Measurements from ENCODE around the gene SS18L1.

Gene SS18L1

GRCh38 chr20:62155428-62156253 is 12.1 kb downstream of the SS18L1 start:
- ChIA-PET POLR2A (no interaction called here), CTCF (interaction anchor here (1.1 to 1.5 kb wide), 2 partner anchors 10 to 145 kb away, joined by 11 to 12 read pairs; no protein-coding TSS in a partner anchor)
- DNase-seq (ENCODE audit: extremely low spot score) = no peak
- no peak for TF ChIP-seq ARNT (IDR thresholded peaks at IDR 0.05)
- no peak for TF ChIP-seq FOXA1 (IDR thresholded peaks at IDR 0.05)
- TF ChIP-seq L3MBTL2 (conservative IDR thresholded peaks at IDR 0.05) = no peak
- no peak for TF ChIP-seq FOXM1 (IDR thresholded peaks at IDR 0.05; ENCODE audit: borderline replicate concordance)
- TF ChIP-seq ZNF384 (IDR thresholded peaks at IDR 0.05) = no peak
- TF ChIP-seq NFRKB (IDR thresholded peaks at IDR 0.05) = no peak
- no peak for TF ChIP-seq PKNOX1 (IDR thresholded peaks at IDR 0.05)
- TF ChIP-seq LEF1 (IDR thresholded peaks at IDR 0.05; ENCODE audit: borderline replicate concordance) = no peak
- TF ChIP-seq CTBP1 (IDR thresholded peaks at IDR 0.05; ENCODE audit: borderline replicate concordance) = no peak
- no peak for TF ChIP-seq ELF4 (IDR thresholded peaks at IDR 0.05)
- no peak for TF ChIP-seq FOXK2 (IDR thresholded peaks at IDR 0.05)
- TF ChIP-seq BHLHE40 (IDR thresholded peaks at IDR 0.05; ENCODE audit: borderline replicate concordance) = no peak
- TF ChIP-seq SUZ12 (IDR thresholded peaks at IDR 0.05) = no peak
- TF ChIP-seq TARDBP (IDR thresholded peaks at IDR 0.05) = no peak
- TF ChIP-seq HDGF (IDR thresholded peaks at IDR 0.05; ENCODE audit: borderline replicate concordance) = no peak
- no peak for TF ChIP-seq SP1 (IDR thresholded peaks at IDR 0.05)

GRCh38 chr20:62156254-62156556 is 12.6 kb downstream of the SS18L1 start:
- POLR2A ChIA-PET = interaction anchor here (1.0 kb wide), 1 partner anchor 15 kb away, joined by 3 read pairs; no protein-coding TSS in a partner anchor
- no peak for DNase-seq (ENCODE audit: extremely low spot score)

GRCh38 chr20:62156592-62157386 is 13.2 kb downstream of the SS18L1 start:
- DNase-seq (ENCODE audit: extremely low spot score) = peak; percentile 84
- ChIA-PET POLR2A (interaction anchor here (1.0 kb wide), 1 partner anchor 15 kb away, joined by 3 read pairs; no protein-coding TSS in a partner anchor), CTCF (interaction anchor here (0.6 to 1.5 kb wide), 6 partner anchors 9 to 146 kb away, joined by 3 to 12 read pairs (median 4); no protein-coding TSS in a partner anchor)
- no peak for TF ChIP-seq BHLHE40 (IDR thresholded peaks at IDR 0.05; ENCODE audit: borderline replicate concordance)
- no peak for TF ChIP-seq L3MBTL2 (conservative IDR thresholded peaks at IDR 0.05)
- no peak for TF ChIP-seq ARNT (IDR thresholded peaks at IDR 0.05)
- TF ChIP-seq SUZ12 (IDR thresholded peaks at IDR 0.05) = no peak
- TF ChIP-seq ELF4 (IDR thresholded peaks at IDR 0.05) = no peak
- no peak for TF ChIP-seq FOXK2 (IDR thresholded peaks at IDR 0.05)
- TF ChIP-seq NFRKB (IDR thresholded peaks at IDR 0.05) = no peak
- TF ChIP-seq ZNF384 (IDR thresholded peaks at IDR 0.05) = no peak
- TF ChIP-seq CTBP1 (IDR thresholded peaks at IDR 0.05; ENCODE audit: borderline replicate concordance) = no peak
- no peak for TF ChIP-seq PKNOX1 (IDR thresholded peaks at IDR 0.05)
- TF ChIP-seq TARDBP (IDR thresholded peaks at IDR 0.05) = no peak
- no peak for TF ChIP-seq HDGF (IDR thresholded peaks at IDR 0.05; ENCODE audit: borderline replicate concordance)
- no peak for TF ChIP-seq LEF1 (IDR thresholded peaks at IDR 0.05; ENCODE audit: borderline replicate concordance)
- TF ChIP-seq FOXA1 (IDR thresholded peaks at IDR 0.05) = no peak
- no peak for TF ChIP-seq SP1 (IDR thresholded peaks at IDR 0.05)
- TF ChIP-seq FOXM1 (IDR thresholded peaks at IDR 0.05; ENCODE audit: borderline replicate concordance) = no peak

More at GRCh38 chr20:62156254-62156556, 12.6 kb downstream of the SS18L1 start:
- TF ChIP-seq SUZ12 (IDR thresholded peaks at IDR 0.05) (no peak), L3MBTL2 (conservative IDR thresholded peaks at IDR 0.05) (no peak), BHLHE40 (IDR thresholded peaks at IDR 0.05; ENCODE audit: borderline replicate concordance) (no peak), TARDBP (IDR thresholded peaks at IDR 0.05) (no peak)
- CTCF ChIA-PET = interaction anchor here (0.6 to 1.5 kb wide), 6 partner anchors 10 to 146 kb away, joined by 3 to 12 read pairs (median 4); no protein-coding TSS in a partner anchor

- TF ChIP-seq ZNF384 (IDR thresholded peaks at IDR 0.05) (no peak), L3MBTL2 (conservative IDR thresholded peaks at IDR 0.05) (no peak), LEF1 (IDR thresholded peaks at IDR 0.05; ENCODE audit: borderline replicate concordance) (no peak), FOXA1 (IDR thresholded peaks at IDR 0.05) (no peak), PKNOX1 (IDR thresholded peaks at IDR 0.05) (no peak), ARNT (IDR thresholded peaks at IDR 0.05) (no peak), CTBP1 (IDR thresholded peaks at IDR 0.05; ENCODE audit: borderline replicate concordance) (no peak), FOXK2 (IDR thresholded peaks at IDR 0.05) (no peak), BHLHE40 (IDR thresholded peaks at IDR 0.05; ENCODE audit: borderline replicate concordance) (no peak)
- no peak for DNase-seq (ENCODE audit: extremely low spot score)
- POLR2A ChIA-PET = no interaction called here
- CTCF ChIA-PET = interaction anchor here (1.2 to 1.5 kb wide), 2 partner anchors 12 to 147 kb away, joined by 3 to 11 read pairs; no protein-coding TSS in a partner anchor
These were observed 14.0 kb downstream of the SS18L1 start for GRCh38 chr20:62157387-62158087.

GRCh38 chr20:62158088-62158400 is 14.5 kb downstream of the SS18L1 start:
- ChIA-PET POLR2A (no interaction called here), CTCF (no interaction called here)
- no peak for DNase-seq (ENCODE audit: extremely low spot score)
- TF ChIP-seq SP1 (IDR thresholded peaks at IDR 0.05) (no peak), PKNOX1 (IDR thresholded peaks at IDR 0.05) (no peak), FOXA1 (IDR thresholded peaks at IDR 0.05) (no peak), NFRKB (IDR thresholded peaks at IDR 0.05) (no peak), BHLHE40 (IDR thresholded peaks at IDR 0.05; ENCODE audit: borderline replicate concordance) (no peak), CTBP1 (IDR thresholded peaks at IDR 0.05; ENCODE audit: borderline replicate concordance) (no peak), ELF4 (IDR thresholded peaks at IDR 0.05) (no peak)
